ENCODE results near the gene SPTBN4.
"Not testable (repeated sequence)": the region's sequence is repeated elsewhere in the genome, so short reads cannot be mapped to it uniquely, and the experiment has no call there.

Gene SPTBN4

GRCh38 chr19:40521276-40521675 is 54.5 kb downstream of the SPTBN4 start:
- H3K9me3 Mint-ChIP-seq: no peaks in the 10 kb centered on the region
- H3K27ac Mint-ChIP-seq: no peak overlapping the region
- peaks cover 32% of the 10 kb centered on the region for H3K27me3 Mint-ChIP-seq
- H3K36me3 Mint-ChIP-seq (ENCODE audit: low read depth): no peaks in the 10 kb centered on the region
- no peak overlapping the region for H3K4me3 Mint-ChIP-seq
- peaks cover 4% of the 10 kb centered on the region for H3K4me1 Mint-ChIP-seq (ENCODE audit: low read depth)

GRCh38 chr19:40521900-40522299 is 55.1 kb downstream of the SPTBN4 start:
- peaks cover 29% of the 10 kb centered on the region for H3K27me3 Mint-ChIP-seq
- not testable (repeated sequence) for H3K9me3 Mint-ChIP-seq; H3K4me1 Mint-ChIP-seq (ENCODE audit: low read depth); H3K36me3 Mint-ChIP-seq (ENCODE audit: low read depth); H3K27ac Mint-ChIP-seq; H3K4me3 Mint-ChIP-seq

GRCh38 chr19:40523322-40524047 is 56.7 kb downstream of the SPTBN4 start:
- H3K4me1 Mint-ChIP-seq (ENCODE audit: low read depth): peaks cover 4% of the 10 kb centered on the region
- H3K4me3 Mint-ChIP-seq: no peak overlapping the region
- no peaks in the 10 kb centered on the region for H3K36me3 Mint-ChIP-seq (ENCODE audit: low read depth)
- H3K27me3 Mint-ChIP-seq: peaks cover 23% of the 10 kb centered on the region
- H3K9me3 Mint-ChIP-seq: no peaks in the 10 kb centered on the region
- no peak overlapping the region for H3K27ac Mint-ChIP-seq

- H3K36me3 Mint-ChIP-seq (ENCODE audit: low read depth): no peaks in the 10 kb centered on the region
- no peak overlapping the region for H3K4me3 Mint-ChIP-seq
- peaks cover 2% of the 10 kb centered on the region for H3K4me1 Mint-ChIP-seq (ENCODE audit: low read depth)
- H3K9me3 Mint-ChIP-seq: no peaks in the 10 kb centered on the region
- H3K27ac Mint-ChIP-seq: no peak overlapping the region
- peaks cover 20% of the 10 kb centered on the region for H3K27me3 Mint-ChIP-seq
These were observed 57.3 kb downstream of the SPTBN4 start for GRCh38 chr19:40524133-40524549.

GRCh38 chr19:40524655-40525054 is 57.9 kb downstream of the SPTBN4 start:
- H3K27me3 Mint-ChIP-seq: peaks cover 20% of the 10 kb centered on the region
- no peak overlapping the region for H3K27ac Mint-ChIP-seq
- no peak overlapping the region for H3K4me3 Mint-ChIP-seq
- H3K9me3 Mint-ChIP-seq: no peaks in the 10 kb centered on the region
- no peaks in the 10 kb centered on the region for H3K36me3 Mint-ChIP-seq (ENCODE audit: low read depth)
- peaks cover 3% of the 10 kb centered on the region for H3K4me1 Mint-ChIP-seq (ENCODE audit: low read depth)

- peaks cover 18% of the 10 kb centered on the region for H3K27me3 Mint-ChIP-seq
- H3K36me3 Mint-ChIP-seq (ENCODE audit: low read depth): no peaks in the 10 kb centered on the region
- H3K4me3 Mint-ChIP-seq: no peak overlapping the region
- H3K4me1 Mint-ChIP-seq (ENCODE audit: low read depth): peaks cover 8% of the 10 kb centered on the region
- no peaks in the 10 kb centered on the region for H3K9me3 Mint-ChIP-seq
- no peak overlapping the region for H3K27ac Mint-ChIP-seq
These were observed 58.6 kb downstream of the SPTBN4 start for GRCh38 chr19:40525234-40526051.

- Mint-ChIP-seq H3K27me3 (peaks cover 24% of the 10 kb centered on the region), H3K4me1 (ENCODE audit: low read depth) (peaks cover 13% of the 10 kb centered on the region), H3K4me3 (no peak overlapping the region), H3K36me3 (ENCODE audit: low read depth) (no peaks in the 10 kb centered on the region), H3K27ac (no peak overlapping the region), H3K9me3 (no peaks in the 10 kb centered on the region)
These were observed 61.3 kb downstream of the SPTBN4 start for GRCh38 chr19:40528078-40528477.

- peaks cover 24% of the 10 kb centered on the region for H3K27me3 Mint-ChIP-seq
- H3K9me3 Mint-ChIP-seq: no peaks in the 10 kb centered on the region
- H3K4me3 Mint-ChIP-seq: no peak overlapping the region
- no peaks in the 10 kb centered on the region for H3K36me3 Mint-ChIP-seq (ENCODE audit: low read depth)
- peaks cover 13% of the 10 kb centered on the region for H3K4me1 Mint-ChIP-seq (ENCODE audit: low read depth)
- H3K27ac Mint-ChIP-seq: no peak overlapping the region
These were observed 61.8 kb downstream of the SPTBN4 start for GRCh38 chr19:40528533-40529092.

GRCh38 chr19:40529093-40529954 is 62.5 kb downstream of the SPTBN4 start:
- Mint-ChIP-seq H3K27me3 (peaks cover 24% of the 10 kb centered on the region), H3K36me3 (ENCODE audit: low read depth) (no peaks in the 10 kb centered on the region), H3K4me3 (peak overlapping the region; percentile 36), H3K27ac (no peak overlapping the region), H3K9me3 (no peaks in the 10 kb centered on the region), H3K4me1 (ENCODE audit: low read depth) (peaks cover 13% of the 10 kb centered on the region)

GRCh38 chr19:40530091-40530901 is 63.5 kb downstream of the SPTBN4 start:
- H3K27ac Mint-ChIP-seq: no peak overlapping the region
- H3K36me3 Mint-ChIP-seq (ENCODE audit: low read depth): no peaks in the 10 kb centered on the region
- peak overlapping the region; percentile 36 for H3K4me3 Mint-ChIP-seq
- no peaks in the 10 kb centered on the region for H3K9me3 Mint-ChIP-seq
- peaks cover 13% of the 10 kb centered on the region for H3K4me1 Mint-ChIP-seq (ENCODE audit: low read depth)
- H3K27me3 Mint-ChIP-seq: peaks cover 24% of the 10 kb centered on the region

- H3K4me1 Mint-ChIP-seq (ENCODE audit: low read depth): peaks cover 13% of the 10 kb centered on the region
- H3K27me3 Mint-ChIP-seq: peaks cover 21% of the 10 kb centered on the region
- H3K27ac Mint-ChIP-seq: no peak overlapping the region
- no peak overlapping the region for H3K4me3 Mint-ChIP-seq
- H3K9me3 Mint-ChIP-seq: no peaks in the 10 kb centered on the region
- no peaks in the 10 kb centered on the region for H3K36me3 Mint-ChIP-seq (ENCODE audit: low read depth)
These were observed 66.7 kb downstream of the SPTBN4 start for GRCh38 chr19:40533508-40533907.

- Mint-ChIP-seq H3K36me3 (ENCODE audit: low read depth) (no peaks in the 10 kb centered on the region), H3K4me1 (ENCODE audit: low read depth) (peaks cover 13% of the 10 kb centered on the region), H3K27ac (no peak overlapping the region), H3K9me3 (no peaks in the 10 kb centered on the region), H3K27me3 (peaks cover 21% of the 10 kb centered on the region), H3K4me3 (no peak overlapping the region)
These were observed 67.3 kb downstream of the SPTBN4 start for GRCh38 chr19:40534148-40534547.

- Mint-ChIP-seq H3K36me3 (ENCODE audit: low read depth) (no peaks in the 10 kb centered on the region), H3K4me1 (ENCODE audit: low read depth) (no peaks in the 10 kb centered on the region), H3K27me3 (no peaks in the 10 kb centered on the region), H3K27ac (no peak overlapping the region), H3K9me3 (no peaks in the 10 kb centered on the region), H3K4me3 (no peak overlapping the region)
These were observed 72.3 kb downstream of the SPTBN4 start for GRCh38 chr19:40539070-40539469.

Measured in stimulated activated naive CD8-positive, alpha-beta T cell treated with anti-CD3 and anti-CD28 coated beads, Interleukin-15, Interleukin-2, amounts not matched to agents 100 ng/mL and 50 ng/mL, for 24 hours (primary cell).